T-helper 9 cell (primary cell): ENCODE results near the gene TUNAR.
"Not testable (repeated sequence)": the region's sequence is repeated elsewhere in the genome, so short reads cannot be mapped to it uniquely, and the experiment has no call there.

Experiments
- DNase-seq: peaks from one replicate; pipeline ENCODE4 v3.0.0-alpha.2; 2020

TUNAR gene

GRCh38 chr14:95920769-95921438, 44.3 kb downstream of the TUNAR start:
- DNase-seq = no peak

GRCh38 chr14:95922080-95922479, 45.4 kb downstream of the TUNAR start:
- no peak for DNase-seq

GRCh38 chr14:95928751-95929150, 52.1 kb downstream of the TUNAR start:
- no peak for DNase-seq

- DNase-seq = no peak
Observed at GRCh38 chr14:95931384-95931783, 54.8 kb downstream of the TUNAR start.

GRCh38 chr14:95935228-95935822, 58.7 kb downstream of the TUNAR start:
- no peak for DNase-seq

GRCh38 chr14:95936041-95936440, 59.4 kb downstream of the TUNAR start:
- DNase-seq = no peak

- DNase-seq = no peak
Observed at GRCh38 chr14:95939335-95939734, 62.7 kb downstream of the TUNAR start.

GRCh38 chr14:95941897-95942296, 65.3 kb downstream of the TUNAR start:
- no peak for DNase-seq

- no peak for DNase-seq
Observed at GRCh38 chr14:95943699-95944098, 67.1 kb downstream of the TUNAR start.

- no peak for DNase-seq
Observed at GRCh38 chr14:95944462-95944861, 67.8 kb downstream of the TUNAR start.

- no peak for DNase-seq
Observed at GRCh38 chr14:95946867-95947266, 70.2 kb downstream of the TUNAR start.

- no peak for DNase-seq
Observed at GRCh38 chr14:95948558-95948981, 71.9 kb downstream of the TUNAR start.

GRCh38 chr14:95951359-95951758, 74.7 kb downstream of the TUNAR start:
- no peak for DNase-seq

- no peak for DNase-seq
Observed at GRCh38 chr14:95953111-95953724, 76.6 kb downstream of the TUNAR start.

- no peak for DNase-seq
Observed at GRCh38 chr14:95956601-95957460, 80.2 kb downstream of the TUNAR start.

GRCh38 chr14:95958105-95958504, 81.5 kb downstream of the TUNAR start:
- no peak for DNase-seq

GRCh38 chr14:95959317-95959716, 82.7 kb downstream of the TUNAR start:
- DNase-seq = no peak

GRCh38 chr14:95961481-95961880, 84.8 kb downstream of the TUNAR start:
- DNase-seq = no peak

GRCh38 chr14:95964901-95965300, 88.3 kb downstream of the TUNAR start:
- DNase-seq = no peak

GRCh38 chr14:95968048-95968447, 91.4 kb downstream of the TUNAR start:
- not testable (repeated sequence) for DNase-seq
